DND-41 (cell line): ENCODE measurements around the gene CDHR2.

Experiments
- CTCF ChIP-seq: IDR thresholded peaks from 2 replicates; pipeline ENCODE4 v1.5.1; 2012; ENCODE audit warnings: borderline replicate concordance, low read length, moderate library complexity, mild to moderate bottlenecking; ENCODE audit not compliant: poor library complexity, severe bottlenecking; ENCODE audit errors: extremely low read depth
- EZH2 ChIP-seq: IDR thresholded peaks from 3 replicates; pipeline ENCODE4 v1.6.1; 2012; ENCODE audit warnings: borderline replicate concordance, low read depth, mild to moderate bottlenecking, moderate library complexity, low read length, inconsistent platforms; ENCODE audit not compliant: severe bottlenecking

- TF ChIP-seq CTCF (no peak), EZH2 (no peak)
Observed at GRCh38 chr5:176595386-176595943, 46.3 kb downstream of the CDHR2 start.
